Pericardium fibroblast (primary cell): ENCODE measurements around the gene CLSTN1. TPM values are rescaled to one million over a fixed set of nuclear protein-coding genes. Genes with fewer than 3 reads are reported as not detected.

Source experiments
- total RNA-seq: library from RNA; depleted of rRNA; stranded (reverse); fragments of >200 nt; gene quantifications from 2 replicates; pipeline ENCODE4 v1.2.3, GENCODE V29; 2015

CLSTN1 gene
- 76.4 and 78.3 TPM in 2 replicates for total RNA-seq

DNA sequence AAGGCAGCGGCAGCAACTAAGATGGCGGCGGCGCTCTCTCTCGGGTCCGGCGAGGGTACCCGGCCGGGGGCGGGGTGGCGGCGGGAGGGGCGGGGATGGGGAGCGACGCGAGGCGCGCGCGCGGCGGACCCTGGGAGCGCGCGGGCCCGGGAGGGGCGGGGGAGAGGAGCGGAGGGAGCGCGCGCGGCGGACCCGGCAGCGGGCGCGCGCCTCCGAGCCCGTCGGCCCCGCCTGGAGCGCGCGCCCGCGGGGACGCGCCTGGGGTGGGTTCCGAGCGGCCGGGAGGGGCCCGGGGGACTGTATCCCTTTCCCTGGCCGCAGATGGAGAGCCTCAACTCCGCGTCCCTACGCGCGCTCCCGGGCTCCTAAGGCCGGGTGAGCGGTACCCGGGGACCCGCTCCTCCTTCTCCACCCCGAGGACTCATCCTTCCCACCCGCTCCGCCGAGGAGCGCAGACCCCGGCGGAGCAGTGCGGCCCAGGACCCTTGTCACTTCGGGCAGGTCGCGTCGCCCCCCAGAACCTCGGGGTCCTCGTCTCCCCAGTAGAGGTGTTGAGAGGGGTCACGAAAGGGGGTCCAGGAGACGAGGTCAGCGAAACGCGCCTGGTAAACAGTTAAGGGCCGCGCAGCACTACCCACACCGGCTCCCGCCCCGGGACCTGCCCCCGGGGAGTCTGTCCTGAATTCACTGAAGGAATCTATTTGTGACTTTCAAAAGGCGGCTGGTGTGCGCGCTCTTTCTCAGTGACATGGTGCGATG, at the start of gene CLSTN1:
CLSTN1 (minus strand) TSS at position 23 of the 759 bp plus-strand sequence. CDS start 232 bp downstream, outside the sequence.

Other genes with a start within 250 kb of the CLSTN1 start
- gene TMEM201, start 235.1 kb downstream of the CLSTN1 start, total RNA-seq, result 5.8 and 6.6 TPM in 2 replicates
- gene PIK3CD, start 172.2 kb downstream of the CLSTN1 start, total RNA-seq, result 4.6 and 6.2 TPM in 2 replicates
- gene CTNNBIP1, start 86.3 kb upstream of the CLSTN1 start, total RNA-seq, result 18.5 and 33.6 TPM in 2 replicates
- 14.1 and 18.9 TPM in 2 replicates for gene LZIC, start 119.4 kb upstream of the CLSTN1 start, total RNA-seq
- 9.0 and 11.6 TPM in 2 replicates for gene NMNAT1, start 119.5 kb upstream of the CLSTN1 start, total RNA-seq
- not detected in 2 replicates for gene RBP7, start 173.3 kb upstream of the CLSTN1 start, total RNA-seq
- 31.7 and 32.3 TPM in 2 replicates for gene UBE4B, start 209.0 kb upstream of the CLSTN1 start, total RNA-seq